ENCODE measurements around the gene SEMA3E. TPM values are rescaled to one million over a fixed set of nuclear protein-coding genes. Genes with fewer than 3 reads are reported as not detected.

The SEMA3E gene
- total and polyA plus RNA-seq, 9 of the 15 experiments (the other 6 are each of a cell fraction or from before 2014, with no cell fraction given), result 0.01 to 1.4 (median 0.14) TPM; not detected in 2

DNA sequence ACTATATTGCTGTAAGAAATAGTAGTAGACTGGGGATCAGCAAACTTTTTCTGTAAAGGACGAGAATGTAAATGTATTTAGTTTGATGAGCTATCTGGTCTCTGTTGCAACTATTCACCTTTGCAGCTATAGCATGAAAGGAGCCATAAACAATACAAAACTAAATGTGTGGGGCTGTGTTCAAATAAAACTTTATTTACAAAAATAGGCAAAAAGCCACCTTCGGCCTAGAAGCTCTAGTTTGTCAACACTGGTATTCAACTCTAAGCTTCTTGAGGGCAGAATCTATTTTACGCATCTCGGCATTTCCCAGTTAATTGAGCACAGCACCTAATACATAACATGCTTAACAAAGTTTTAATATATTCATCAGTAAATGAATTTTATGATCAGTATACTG is 181.4 kb downstream of the SEMA3E start:
- H3K27me3 ChIP-seq (ENCODE audit: control insufficient read depth in 2 of 2, insufficient read depth in 2 of 2, low read length in 2 of 2), result no peaks in the 10 kb centered on the region
- POLR2A ChIA-PET, result no interaction called here
- no peak overlapping the region for H3K4me3 ChIP-seq
- FAIRE-seq (no peak), DNase-seq (ENCODE audit: extremely low read depth in 1 of 4, low spot score in 3 of 4) (no peak), ATAC-seq (no peak)
- in situ Hi-C loops (cut with MboI), result no loop called here
- peaks cover 1% of the 10 kb centered on the region; the same call in 1 of the 2 replicates for H3K9me3 ChIP-seq (replicated peaks; ENCODE audit: control insufficient read depth, insufficient read depth, low read depth, low read length)
- 3% methylated on average over 4 of the region's 4 CpGs for whole genome bisulfite sequencing (ENCODE audit: insufficient coverage, low coverage, missing lambda C conversion rate)
- H3K4me2 ChIP-seq (ENCODE audit: insufficient read depth, low read length), result no peak overlapping the region
- no peak overlapping the region for H3K27ac ChIP-seq (ENCODE audit: extremely low read depth, low read depth, low read length)
- H3K36me3 ChIP-seq (ENCODE audit: control insufficient read depth, insufficient read depth, low read length), result no peaks in the 10 kb centered on the region
- H3K4me1 ChIP-seq (replicated peaks in 1 of 2; ENCODE audit: control insufficient read depth in 2 of 2, insufficient read depth in 2 of 2, low read length in 2 of 2), result no peaks in the 10 kb centered on the region
- intact Hi-C loops (cut with micrococcal nuclease), result no loop called here
- TF ChIP-seq SPI1 (IDR thresholded peaks at IDR 0.05; ENCODE audit: borderline replicate concordance, low read depth, low read length) (no peak), HCFC1 (IDR thresholded peaks at IDR 0.05; ENCODE audit: low read depth, low read length) (no peak), ERF (CRISPR knock-in tag; IDR thresholded peaks at IDR 0.05) (no peak), NFRKB (IDR thresholded peaks at IDR 0.05; ENCODE audit: low read depth) (no peak), MBD2 (IDR thresholded peaks at IDR 0.05; ENCODE audit: borderline replicate concordance, low read depth) (no peak)
- TF ChIP-seq, protein P1, sequence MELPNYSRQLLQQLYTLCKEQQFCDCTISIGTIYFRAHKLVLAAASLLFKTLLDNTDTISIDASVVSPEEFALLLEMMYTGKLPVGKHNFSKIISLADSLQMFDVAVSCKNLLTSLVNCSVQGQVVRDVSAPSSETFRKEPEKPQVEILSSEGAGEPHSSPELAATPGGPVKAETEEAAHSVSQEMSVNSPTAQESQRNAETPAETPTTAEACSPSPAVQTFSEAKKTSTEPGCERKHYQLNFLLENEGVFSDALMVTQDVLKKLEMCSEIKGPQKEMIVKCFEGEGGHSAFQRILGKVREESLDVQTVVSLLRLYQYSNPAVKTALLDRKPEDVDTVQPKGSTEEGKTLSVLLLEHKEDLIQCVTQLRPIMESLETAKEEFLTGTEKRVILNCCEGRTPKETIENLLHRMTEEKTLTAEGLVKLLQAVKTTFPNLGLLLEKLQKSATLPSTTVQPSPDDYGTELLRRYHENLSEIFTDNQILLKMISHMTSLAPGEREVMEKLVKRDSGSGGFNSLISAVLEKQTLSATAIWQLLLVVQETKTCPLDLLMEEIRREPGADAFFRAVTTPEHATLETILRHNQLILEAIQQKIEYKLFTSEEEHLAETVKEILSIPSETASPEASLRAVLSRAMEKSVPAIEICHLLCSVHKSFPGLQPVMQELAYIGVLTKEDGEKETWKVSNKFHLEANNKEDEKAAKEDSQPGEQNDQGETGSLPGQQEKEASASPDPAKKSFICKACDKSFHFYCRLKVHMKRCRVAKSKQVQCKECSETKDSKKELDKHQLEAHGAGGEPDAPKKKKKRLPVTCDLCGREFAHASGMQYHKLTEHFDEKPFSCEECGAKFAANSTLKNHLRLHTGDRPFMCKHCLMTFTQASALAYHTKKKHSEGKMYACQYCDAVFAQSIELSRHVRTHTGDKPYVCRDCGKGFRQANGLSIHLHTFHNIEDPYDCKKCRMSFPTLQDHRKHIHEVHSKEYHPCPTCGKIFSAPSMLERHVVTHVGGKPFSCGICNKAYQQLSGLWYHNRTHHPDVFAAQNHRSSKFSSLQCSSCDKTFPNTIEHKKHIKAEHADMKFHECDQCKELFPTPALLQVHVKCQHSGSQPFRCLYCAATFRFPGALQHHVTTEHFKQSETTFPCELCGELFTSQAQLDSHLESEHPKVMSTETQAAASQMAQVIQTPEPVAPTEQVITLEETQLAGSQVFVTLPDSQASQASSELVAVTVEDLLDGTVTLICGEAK (IDR thresholded peaks at IDR 0.05), result 0 out of 2 replicates have a peak, but pooled peaks have one; percentile 41
- TF ChIP-seq, protein P1 (CRISPR knock-in tag; IDR thresholded peaks at IDR 0.05), result no peak
- no TSS peak for BruUV-seq (replicated peaks)
- H4K20me1 ChIP-seq (replicated peaks; ENCODE audit: control insufficient read depth, insufficient read depth, low read length), result no peaks in the 10 kb centered on the region
- no peak overlapping the region for H3K9ac ChIP-seq (ENCODE audit: insufficient read depth in 1 of 2, low read depth in 2 of 2, low read length in 2 of 2)
- H3K79me2 ChIP-seq (ENCODE audit: control insufficient read depth, insufficient read depth, low read length), result no peaks in the 10 kb centered on the region
- CTCF ChIA-PET (ENCODE audit: low intra/inter-chr PET ratio), result no interaction called here
- no peaks in the 10 kb centered on the region for H3K9me1 ChIP-seq (ENCODE audit: control insufficient read depth, insufficient read depth, low read length)
- no peak overlapping the region for H2AFZ ChIP-seq (ENCODE audit: low read depth, low read length)
